HepG2 (cell line): Measurements from ENCODE around the gene VSIG2. TPM values are rescaled to one million over a fixed set of nuclear protein-coding genes. Genes with fewer than 3 reads are reported as not detected.

Experiments
- STAT6 ChIP-seq: sonication (generic); formaldehyde crosslinking; IDR thresholded peaks from 2 replicates; pipeline ENCODE4 v1.4.0; 2020; ENCODE audit warnings: missing genetic modification reagents, mild to moderate bottlenecking, borderline replicate concordance
- ZNF34 ChIP-seq: sonication (generic); formaldehyde crosslinking; IDR thresholded peaks from 2 replicates; pipeline ENCODE4 v1.4.0; 2020; ENCODE audit warnings: mild to moderate bottlenecking, missing genetic modification reagents, borderline replicate concordance
- ZNF709 ChIP-seq: sonication (generic); formaldehyde crosslinking; IDR thresholded peaks from 2 replicates; pipeline ENCODE4 v1.5.0; 2020; ENCODE audit warnings: mild to moderate bottlenecking, missing genetic modification reagents
- ZSCAN9 ChIP-seq: IDR thresholded peaks from 2 replicates; pipeline ENCODE4 v1.6.1; 2016; ENCODE audit warnings: borderline replicate concordance
- polyA plus RNA-seq, 8 experiments: library from polyadenylated mRNA; depleted of rRNA in 3 of 8; stranded (reverse) in 7 of 8; unstranded in 1 of 8; fragments of >200 nt; fragmentation: Illumina TruSeq in 4 of 8; extraction: Trizol in 4 of 8; gene quantifications; 2 replicates each; pipeline versions ENCODE4 v1.2.1 to v1.2.3, GENCODE V29; 2011 to 2016; ENCODE audit warnings: low read depth in 4 of 8, missing spikeins in 1 of 8, mixed read lengths in 1 of 8; ENCODE audit not compliant: insufficient read depth in 1 of 8
- total RNA-seq, 5 experiments: library from RNA; depleted of rRNA; stranded (reverse); fragments of >200 nt; fragmentation: Illumina TruSeq; extraction: Trizol; gene quantifications; 2 replicates each; pipeline ENCODE4 v1.2.3, GENCODE V29; 2016; ENCODE audit warnings: low read depth in 1 of 5
- TF ChIP-seq, protein P1 (sequence below): sonication (generic); formaldehyde crosslinking; IDR thresholded peaks from 2 replicates; pipeline ENCODE4 v1.4.0; 2020; ENCODE audit warnings: low read depth, mild to moderate bottlenecking, missing genetic modification reagents
- TF ChIP-seq, protein P2 (sequence below): IDR thresholded peaks from 2 replicates; pipeline ENCODE4 v1.6.1; 2016; ENCODE audit warnings: missing biosample characterization, missing genetic modification reagents, low read depth
- TF ChIP-seq, protein P3 (sequence below): sonication (generic); formaldehyde crosslinking; IDR thresholded peaks from 2 replicates; pipeline ENCODE4 v1.5.0; 2020; ENCODE audit warnings: missing genetic modification reagents, mild to moderate bottlenecking, borderline replicate concordance

Gene VSIG2
- total and polyA plus RNA-seq, 2 of the 13 experiments (the other 11 are each of a cell fraction or from before 2014, with no cell fraction given), result 0.80 to 2.7 TPM

- TF ChIP-seq, protein P1, sequence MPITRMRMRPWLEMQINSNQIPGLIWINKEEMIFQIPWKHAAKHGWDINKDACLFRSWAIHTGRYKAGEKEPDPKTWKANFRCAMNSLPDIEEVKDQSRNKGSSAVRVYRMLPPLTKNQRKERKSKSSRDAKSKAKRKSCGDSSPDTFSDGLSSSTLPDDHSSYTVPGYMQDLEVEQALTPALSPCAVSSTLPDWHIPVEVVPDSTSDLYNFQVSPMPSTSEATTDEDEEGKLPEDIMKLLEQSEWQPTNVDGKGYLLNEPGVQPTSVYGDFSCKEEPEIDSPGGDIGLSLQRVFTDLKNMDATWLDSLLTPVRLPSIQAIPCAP (CRISPR knock-in tag), result no peak
- TF ChIP-seq, protein P2, sequence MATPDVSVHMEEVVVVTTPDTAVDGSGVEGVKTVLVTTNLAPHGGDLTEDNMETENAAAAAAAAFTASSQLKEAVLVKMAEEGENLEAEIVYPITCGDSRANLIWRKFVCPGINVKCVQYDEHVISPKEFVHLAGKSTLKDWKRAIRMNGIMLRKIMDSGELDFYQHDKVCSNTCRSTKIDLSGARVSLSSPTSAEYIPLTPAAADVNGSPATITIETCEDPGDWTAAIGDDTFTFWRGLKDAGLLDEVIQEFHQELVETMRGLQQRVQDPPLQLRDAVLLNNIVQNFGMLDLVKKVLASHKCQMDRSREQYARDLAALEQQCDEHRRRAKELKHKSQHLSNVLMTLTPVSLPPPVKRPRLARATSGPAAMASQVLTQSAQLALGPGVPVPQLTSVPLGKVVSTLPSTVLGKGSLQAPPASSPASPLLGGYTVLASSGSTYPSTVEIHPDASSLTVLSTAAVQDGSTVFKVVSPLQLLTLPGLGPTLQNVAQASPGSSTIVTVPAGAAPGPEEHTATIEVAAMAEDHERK (CRISPR knock-in tag), result no peak
- TF ChIP-seq, protein P3, sequence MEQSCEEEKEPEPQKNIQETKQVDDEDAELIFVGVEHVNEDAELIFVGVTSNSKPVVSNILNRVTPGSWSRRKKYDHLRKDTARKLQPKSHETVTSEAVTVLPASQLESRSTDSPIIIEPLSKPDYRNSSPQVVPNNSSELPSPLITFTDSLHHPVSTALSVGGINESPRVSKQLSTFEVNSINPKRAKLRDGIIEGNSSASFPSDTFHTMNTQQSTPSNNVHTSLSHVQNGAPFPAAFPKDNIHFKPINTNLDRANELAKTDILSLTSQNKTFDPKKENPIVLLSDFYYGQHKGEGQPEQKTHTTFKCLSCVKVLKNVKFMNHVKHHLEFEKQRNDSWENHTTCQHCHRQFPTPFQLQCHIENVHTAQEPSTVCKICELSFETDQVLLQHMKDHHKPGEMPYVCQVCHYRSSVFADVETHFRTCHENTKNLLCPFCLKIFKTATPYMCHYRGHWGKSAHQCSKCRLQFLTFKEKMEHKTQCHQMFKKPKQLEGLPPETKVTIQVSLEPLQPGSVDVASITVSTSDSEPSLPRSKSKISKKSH, result no peak
- TF ChIP-seq ZSCAN9, result no peak
- TF ChIP-seq ZNF34 (CRISPR knock-in tag), result no peak
- TF ChIP-seq ZNF709 (CRISPR knock-in tag), result no peak
- no peak for TF ChIP-seq STAT6 (CRISPR knock-in tag)
These were observed 39.7 kb upstream of the VSIG2 start (continued) for GRCh38 chr11:124791626-124792341.
